GM18868 (cell line): ENCODE measurements around the gene FOXC1.

Experiments used
- ATAC-seq: cut with Tn5 transposase; IDR thresholded peaks from one replicate; pipeline ENCODE4 v1.9.1; 2021; ENCODE audit warnings: mild to moderate bottlenecking, moderate library complexity; ENCODE audit not compliant: unreplicated experiment

FOXC1 gene

GRCh38 chr6:1609648-1610496 is at the start of gene FOXC1:
Gene FOXC1, plus strand, starts transcription at chr6:1609915. Its CDS starts 531 bp downstream, at chr6:1610446.
- peak; percentile 51 for ATAC-seq

GRCh38 chr6:1560281-1561058 is 49.2 kb upstream of the FOXC1 start:
- no peak for ATAC-seq

GRCh38 chr6:1561355-1561754 is 48.4 kb upstream of the FOXC1 start:
- no peak for ATAC-seq

GRCh38 chr6:1562171-1562955 is 47.4 kb upstream of the FOXC1 start:
- no peak for ATAC-seq

- no peak for ATAC-seq
These were observed 40.3 kb upstream of the FOXC1 start for GRCh38 chr6:1569377-1569776.

GRCh38 chr6:1570848-1571247 is 38.9 kb upstream of the FOXC1 start:
- no peak for ATAC-seq

- ATAC-seq = no peak
These were observed 36.8 kb upstream of the FOXC1 start for GRCh38 chr6:1572892-1573291.

- ATAC-seq = no peak
These were observed 35.5 kb upstream of the FOXC1 start for GRCh38 chr6:1574083-1574761.

GRCh38 chr6:1574890-1575209 is 34.9 kb upstream of the FOXC1 start:
- ATAC-seq = no peak

GRCh38 chr6:1575210-1576041 is 34.3 kb upstream of the FOXC1 start:
- ATAC-seq = no peak

- ATAC-seq = no peak
These were observed 33.5 kb upstream of the FOXC1 start for GRCh38 chr6:1576166-1576565.

GRCh38 chr6:1576711-1577110 is 33.0 kb upstream of the FOXC1 start:
- no peak for ATAC-seq

GRCh38 chr6:1577146-1577680 is 32.5 kb upstream of the FOXC1 start:
- no peak for ATAC-seq

- ATAC-seq = peak; percentile 44
These were observed 31.6 kb upstream of the FOXC1 start for GRCh38 chr6:1577896-1578745.

GRCh38 chr6:1579096-1579495 is 30.6 kb upstream of the FOXC1 start:
- no peak for ATAC-seq

GRCh38 chr6:1580109-1580508 is 29.6 kb upstream of the FOXC1 start:
- ATAC-seq = no peak

GRCh38 chr6:1580585-1580984 is 29.1 kb upstream of the FOXC1 start:
- no peak for ATAC-seq

GRCh38 chr6:1581120-1581991 is 28.4 kb upstream of the FOXC1 start:
- ATAC-seq = no peak
